H1 (cell line): ENCODE data around the gene PTPN21. TPM values are rescaled to one million over a fixed set of nuclear protein-coding genes. Genes with fewer than 3 reads are reported as not detected.

Experiments used
- polyA plus RNA-seq, 7 experiments: library from polyadenylated mRNA; depleted of rRNA in 3 of 7; stranded (reverse) in 5 of 7; unstranded in 2 of 7; fragments of >200 nt in 5 of 7; fragments of 200-250 nt in 2 of 7; gene quantifications; 1 replicate in 5 of 7; 2 replicates in 1 of 7; 4 replicates in 1 of 7; pipeline versions ENCODE4 v1.2.1 to v1.2.3, GENCODE V29; 2011 to 2013; ENCODE audit warnings: missing spikeins in 2 of 7, mixed read lengths in 2 of 7
- total RNA-seq: library from RNA; stranded (reverse); fragmentation: NEBNext Ultra II Directional; extraction: Animal tissue kit (Norgen Biotek cat#: 25700); gene quantifications from 2 replicates; pipeline ENCODE4 v1.2.1, GENCODE V29; 2021
- TF ChIP-seq, protein P1 (sequence below): fragments of 300-600 bp; sonication (generic); IDR thresholded peaks from 2 replicates; pipeline ENCODE4 v1.7.1; 2012; ENCODE audit warnings: low read length, moderate library complexity, mild to moderate bottlenecking, inconsistent platforms; ENCODE audit not compliant: insufficient replicate concordance

PTPN21 gene
- total and polyA plus RNA-seq, 2 of the 8 experiments (the other 6 are each of a cell fraction or from before 2014, with no cell fraction given) = 6.5 to 16.1 TPM

DNA sequence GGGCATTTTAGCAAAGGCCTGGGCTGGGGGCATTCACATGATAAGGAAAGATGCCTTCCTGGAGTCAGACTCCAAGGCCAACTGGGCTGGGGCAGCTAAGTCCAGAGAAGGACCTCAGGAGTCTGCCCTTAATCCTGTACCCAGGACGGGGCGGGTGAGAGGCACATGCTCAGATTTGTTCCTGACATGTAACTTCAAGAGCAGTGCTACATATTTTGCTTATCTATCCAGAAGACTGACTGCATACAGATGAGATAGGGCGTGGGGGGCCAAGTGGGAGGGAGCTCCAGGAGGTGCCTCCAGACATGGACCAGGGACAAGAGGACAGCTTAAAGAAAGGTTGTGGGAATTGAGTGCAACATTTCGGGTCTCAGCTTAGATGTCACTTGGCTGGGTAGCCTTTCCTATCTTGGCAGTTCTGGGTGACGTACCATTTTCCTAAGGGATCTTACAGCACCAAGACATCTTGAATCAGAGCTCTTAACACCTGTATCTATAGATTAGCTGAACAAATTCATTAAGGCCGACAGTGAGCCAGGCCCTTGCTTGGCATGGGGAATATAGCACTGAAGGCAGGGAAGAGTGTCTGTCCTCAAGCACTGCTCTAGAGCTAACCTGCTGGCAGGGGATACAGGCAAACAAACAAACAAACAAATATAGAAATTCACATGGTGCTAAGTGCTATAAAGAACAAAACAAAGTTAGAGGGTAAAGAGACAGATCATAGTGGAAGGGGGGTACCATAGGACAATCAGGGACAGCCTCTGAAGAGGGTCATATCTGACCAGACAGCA lies 61.2 kb downstream of the PTPN21 start (continued):
- TF ChIP-seq, protein P1, sequence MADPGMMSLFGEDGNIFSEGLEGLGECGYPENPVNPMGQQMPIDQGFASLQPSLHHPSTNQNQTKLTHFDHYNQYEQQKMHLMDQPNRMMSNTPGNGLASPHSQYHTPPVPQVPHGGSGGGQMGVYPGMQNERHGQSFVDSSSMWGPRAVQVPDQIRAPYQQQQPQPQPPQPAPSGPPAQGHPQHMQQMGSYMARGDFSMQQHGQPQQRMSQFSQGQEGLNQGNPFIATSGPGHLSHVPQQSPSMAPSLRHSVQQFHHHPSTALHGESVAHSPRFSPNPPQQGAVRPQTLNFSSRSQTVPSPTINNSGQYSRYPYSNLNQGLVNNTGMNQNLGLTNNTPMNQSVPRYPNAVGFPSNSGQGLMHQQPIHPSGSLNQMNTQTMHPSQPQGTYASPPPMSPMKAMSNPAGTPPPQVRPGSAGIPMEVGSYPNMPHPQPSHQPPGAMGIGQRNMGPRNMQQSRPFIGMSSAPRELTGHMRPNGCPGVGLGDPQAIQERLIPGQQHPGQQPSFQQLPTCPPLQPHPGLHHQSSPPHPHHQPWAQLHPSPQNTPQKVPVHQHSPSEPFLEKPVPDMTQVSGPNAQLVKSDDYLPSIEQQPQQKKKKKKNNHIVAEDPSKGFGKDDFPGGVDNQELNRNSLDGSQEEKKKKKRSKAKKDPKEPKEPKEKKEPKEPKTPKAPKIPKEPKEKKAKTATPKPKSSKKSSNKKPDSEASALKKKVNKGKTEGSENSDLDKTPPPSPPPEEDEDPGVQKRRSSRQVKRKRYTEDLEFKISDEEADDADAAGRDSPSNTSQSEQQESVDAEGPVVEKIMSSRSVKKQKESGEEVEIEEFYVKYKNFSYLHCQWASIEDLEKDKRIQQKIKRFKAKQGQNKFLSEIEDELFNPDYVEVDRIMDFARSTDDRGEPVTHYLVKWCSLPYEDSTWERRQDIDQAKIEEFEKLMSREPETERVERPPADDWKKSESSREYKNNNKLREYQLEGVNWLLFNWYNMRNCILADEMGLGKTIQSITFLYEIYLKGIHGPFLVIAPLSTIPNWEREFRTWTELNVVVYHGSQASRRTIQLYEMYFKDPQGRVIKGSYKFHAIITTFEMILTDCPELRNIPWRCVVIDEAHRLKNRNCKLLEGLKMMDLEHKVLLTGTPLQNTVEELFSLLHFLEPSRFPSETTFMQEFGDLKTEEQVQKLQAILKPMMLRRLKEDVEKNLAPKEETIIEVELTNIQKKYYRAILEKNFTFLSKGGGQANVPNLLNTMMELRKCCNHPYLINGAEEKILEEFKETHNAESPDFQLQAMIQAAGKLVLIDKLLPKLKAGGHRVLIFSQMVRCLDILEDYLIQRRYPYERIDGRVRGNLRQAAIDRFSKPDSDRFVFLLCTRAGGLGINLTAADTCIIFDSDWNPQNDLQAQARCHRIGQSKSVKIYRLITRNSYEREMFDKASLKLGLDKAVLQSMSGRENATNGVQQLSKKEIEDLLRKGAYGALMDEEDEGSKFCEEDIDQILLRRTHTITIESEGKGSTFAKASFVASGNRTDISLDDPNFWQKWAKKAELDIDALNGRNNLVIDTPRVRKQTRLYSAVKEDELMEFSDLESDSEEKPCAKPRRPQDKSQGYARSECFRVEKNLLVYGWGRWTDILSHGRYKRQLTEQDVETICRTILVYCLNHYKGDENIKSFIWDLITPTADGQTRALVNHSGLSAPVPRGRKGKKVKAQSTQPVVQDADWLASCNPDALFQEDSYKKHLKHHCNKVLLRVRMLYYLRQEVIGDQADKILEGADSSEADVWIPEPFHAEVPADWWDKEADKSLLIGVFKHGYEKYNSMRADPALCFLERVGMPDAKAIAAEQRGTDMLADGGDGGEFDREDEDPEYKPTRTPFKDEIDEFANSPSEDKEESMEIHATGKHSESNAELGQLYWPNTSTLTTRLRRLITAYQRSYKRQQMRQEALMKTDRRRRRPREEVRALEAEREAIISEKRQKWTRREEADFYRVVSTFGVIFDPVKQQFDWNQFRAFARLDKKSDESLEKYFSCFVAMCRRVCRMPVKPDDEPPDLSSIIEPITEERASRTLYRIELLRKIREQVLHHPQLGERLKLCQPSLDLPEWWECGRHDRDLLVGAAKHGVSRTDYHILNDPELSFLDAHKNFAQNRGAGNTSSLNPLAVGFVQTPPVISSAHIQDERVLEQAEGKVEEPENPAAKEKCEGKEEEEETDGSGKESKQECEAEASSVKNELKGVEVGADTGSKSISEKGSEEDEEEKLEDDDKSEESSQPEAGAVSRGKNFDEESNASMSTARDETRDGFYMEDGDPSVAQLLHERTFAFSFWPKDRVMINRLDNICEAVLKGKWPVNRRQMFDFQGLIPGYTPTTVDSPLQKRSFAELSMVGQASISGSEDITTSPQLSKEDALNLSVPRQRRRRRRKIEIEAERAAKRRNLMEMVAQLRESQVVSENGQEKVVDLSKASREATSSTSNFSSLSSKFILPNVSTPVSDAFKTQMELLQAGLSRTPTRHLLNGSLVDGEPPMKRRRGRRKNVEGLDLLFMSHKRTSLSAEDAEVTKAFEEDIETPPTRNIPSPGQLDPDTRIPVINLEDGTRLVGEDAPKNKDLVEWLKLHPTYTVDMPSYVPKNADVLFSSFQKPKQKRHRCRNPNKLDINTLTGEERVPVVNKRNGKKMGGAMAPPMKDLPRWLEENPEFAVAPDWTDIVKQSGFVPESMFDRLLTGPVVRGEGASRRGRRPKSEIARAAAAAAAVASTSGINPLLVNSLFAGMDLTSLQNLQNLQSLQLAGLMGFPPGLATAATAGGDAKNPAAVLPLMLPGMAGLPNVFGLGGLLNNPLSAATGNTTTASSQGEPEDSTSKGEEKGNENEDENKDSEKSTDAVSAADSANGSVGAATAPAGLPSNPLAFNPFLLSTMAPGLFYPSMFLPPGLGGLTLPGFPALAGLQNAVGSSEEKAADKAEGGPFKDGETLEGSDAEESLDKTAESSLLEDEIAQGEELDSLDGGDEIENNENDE = no peak
